K562 (cell line): ENCODE results near the gene NINL. TPM values are rescaled to one million over a fixed set of nuclear protein-coding genes. Genes with fewer than 3 reads are reported as not detected.
A peak's percentile ranks its signal among the peaks of the same experiment; 100 is the strongest.

ENCODE experiments used
- BACH1 ChIP-seq: fragments of 200-800 bp; sonication (Bioruptor generic); IDR thresholded peaks from 2 replicates; pipeline ENCODE4 v1.6.1; 2016; ENCODE audit warnings: missing genetic modification characterization, missing compliant biosample characterization
- MAFK ChIP-seq: IDR thresholded peaks from 2 replicates; pipeline ENCODE4 v1.6.1; 2011; ENCODE audit warnings: low read length, improper control_type of control experiment
- MTA1 ChIP-seq: fragments of 450-650 bp; IDR thresholded peaks from 2 replicates; pipeline ENCODE4 v1.6.1; 2017; ENCODE audit warnings: borderline replicate concordance
- MYC ChIP-seq, 2 experiments: fragments of 250-450 bp in 1 of 2; sonication (Bioruptor Pico) in 1 of 2; IDR thresholded peaks; 2 replicates each; pipeline versions ENCODE4 v1.5.1 to v1.6.1; 2012 to 2021; ENCODE audit warnings: low read depth in 2 of 2, borderline replicate concordance in 1 of 2, improper control_type of control experiment in 1 of 2, low read length in 1 of 2, mild to moderate bottlenecking in 1 of 2, moderate library complexity in 1 of 2
- NCOA1 ChIP-seq: fragments of 450-650 bp; IDR thresholded peaks from 2 replicates; pipeline ENCODE4 v1.6.1; 2016; ENCODE audit warnings: low read depth
- POU5F1 ChIP-seq: fragments of 150-350 bp; IDR thresholded peaks from 2 replicates; pipeline ENCODE4 v1.6.1; 2014; ENCODE audit warnings: borderline replicate concordance, low read length, low read depth, mild to moderate bottlenecking; ENCODE audit not compliant: partially characterized antibody
- ZNF253 ChIP-seq: fragments of 250-450 bp; sonication (Bioruptor Pico); conservative IDR thresholded peaks from 2 replicates; pipeline ENCODE4 v1.6.1; 2021; ENCODE audit warnings: mild to moderate bottlenecking
- ZNF263 ChIP-seq: sonication (generic); formaldehyde crosslinking; IDR thresholded peaks from 2 replicates; pipeline ENCODE4 v1.8.0; 2022; ENCODE audit warnings: mild to moderate bottlenecking, missing genetic modification reagents, borderline replicate concordance
- polyA plus RNA-seq, 8 experiments: library from polyadenylated mRNA; depleted of rRNA in 4 of 8; stranded (reverse) in 5 of 8; unstranded in 3 of 8; fragments of >200 nt; fragmentation: Nextera tagmentation in 2 of 8; fragmentation: Illumina TruSeq in 1 of 8; extraction: Ambion mirVana in 2 of 8; extraction: Trizol in 1 of 8; gene quantifications; 2 replicates each; pipeline versions ENCODE4 v1.2.1 to v1.2.3, GENCODE V29; 2011 to 2014; ENCODE audit warnings: inconsistent platforms in 1 of 8, missing spikeins in 1 of 8
- total RNA-seq, 7 experiments: library from RNA; depleted of rRNA in 6 of 7; stranded (reverse); fragments of >200 nt in 6 of 7; fragmentation: Illumina TruSeq in 2 of 7; extraction: Trizol in 2 of 7; gene quantifications; 2 replicates each; pipeline versions ENCODE4 v1.2.1 to v1.2.3, GENCODE V29; 2011 to 2021; ENCODE audit warnings: low replicate concordance in 1 of 7
- TF ChIP-seq, protein P1 (sequence below): sonication (generic); formaldehyde crosslinking; IDR thresholded peaks from 2 replicates; pipeline ENCODE4 v1.8.0; 2022; ENCODE audit warnings: mild to moderate bottlenecking, low read depth, missing genetic modification reagents
- TF ChIP-seq, protein P2 (sequence below): fragments of 450-650 bp; IDR thresholded peaks from 2 replicates; pipeline ENCODE4 v1.6.1; 2018; ENCODE audit not compliant: partially characterized antibody
- TF ChIP-seq, protein P3 (sequence below): sonication (generic); formaldehyde crosslinking; IDR thresholded peaks from 2 replicates; pipeline ENCODE4 v1.8.1; 2023; ENCODE audit warnings: mild to moderate bottlenecking, missing genetic modification reagents
- TF ChIP-seq, protein P4 (sequence below), 3 experiments: fragments of 200-800 bp in 1 of 3; fragments of 250-450 bp in 1 of 3; fragments of 450-650 bp in 1 of 3; sonication (Bioruptor Pico) in 1 of 3; sonication (Bioruptor generic) in 1 of 3; formaldehyde crosslinking in 1 of 3; IDR thresholded peaks; 2 replicates each; pipeline versions ENCODE4 v1.6.1 to v1.8.0; 2016 to 2022; ENCODE audit warnings: mild to moderate bottlenecking in 2 of 3, missing genetic modification characterization in 2 of 3, missing compliant biosample characterization in 1 of 3, moderate library complexity in 1 of 3
- TF ChIP-seq, protein P5 (sequence below): fragments of 250-450 bp; sonication (Bioruptor Pico); IDR thresholded peaks from 2 replicates; pipeline ENCODE4 v1.8.0; 2022; ENCODE audit warnings: moderate library complexity, mild to moderate bottlenecking, inconsistent platforms

The NINL gene
- total and polyA plus RNA-seq, 9 of the 15 experiments (the other 6 are each of a cell fraction or from before 2014, with no cell fraction given): 0.03 to 0.22 (median 0.05) TPM; not detected in 5

DNA sequence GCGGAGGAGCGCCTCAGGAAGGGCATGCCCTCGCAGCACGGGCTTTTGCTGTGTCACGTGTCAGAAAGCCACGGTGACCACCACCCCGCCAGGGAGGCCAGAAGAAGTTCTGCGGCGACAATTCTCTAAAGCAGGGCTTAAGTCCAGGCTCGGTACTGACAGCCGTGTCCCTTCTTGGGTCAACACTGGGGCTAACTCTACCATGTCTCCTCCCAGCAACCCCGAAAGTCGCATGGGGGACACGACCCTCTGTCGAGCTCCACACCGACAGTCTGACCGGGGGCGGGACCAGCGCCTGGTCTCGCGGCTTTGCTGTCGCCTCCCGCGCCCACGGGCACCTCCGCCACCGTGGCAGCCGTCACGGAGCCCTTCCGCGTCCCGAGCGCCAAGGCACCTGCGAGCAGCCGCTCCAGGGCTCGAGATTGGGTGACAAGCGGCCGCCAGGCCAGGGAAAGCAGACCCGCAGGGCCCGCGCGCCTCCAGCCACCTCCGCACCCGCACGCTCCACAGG is 37.9 kb upstream of the NINL start (continued):
- TF ChIP-seq MYC (IDR thresholded peaks at IDR 0.05; ENCODE audit: low read depth, low read length) (peak; percentile 35; the same call in 1 of the 2 replicates), MYC (CRISPR knock-in tag; IDR thresholded peaks at IDR 0.05; ENCODE audit: borderline replicate concordance, low read depth) (0 out of 2 replicates have a peak, but pooled peaks have one; percentile 41), ZNF253 (CRISPR knock-in tag) (no peak), NCOA1 (no peak), BACH1 (tag) (no peak), ZNF263 (CRISPR knock-in tag) (no peak), MTA1 (no peak), MAFK (no peak), POU5F1 (no peak)
- TF ChIP-seq, protein P1, sequence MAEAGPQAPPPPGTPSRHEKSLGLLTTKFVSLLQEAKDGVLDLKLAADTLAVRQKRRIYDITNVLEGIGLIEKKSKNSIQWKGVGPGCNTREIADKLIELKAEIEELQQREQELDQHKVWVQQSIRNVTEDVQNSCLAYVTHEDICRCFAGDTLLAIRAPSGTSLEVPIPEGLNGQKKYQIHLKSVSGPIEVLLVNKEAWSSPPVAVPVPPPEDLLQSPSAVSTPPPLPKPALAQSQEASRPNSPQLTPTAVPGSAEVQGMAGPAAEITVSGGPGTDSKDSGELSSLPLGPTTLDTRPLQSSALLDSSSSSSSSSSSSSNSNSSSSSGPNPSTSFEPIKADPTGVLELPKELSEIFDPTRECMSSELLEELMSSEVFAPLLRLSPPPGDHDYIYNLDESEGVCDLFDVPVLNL (CRISPR knock-in tag): no peak
- TF ChIP-seq, protein P2, sequence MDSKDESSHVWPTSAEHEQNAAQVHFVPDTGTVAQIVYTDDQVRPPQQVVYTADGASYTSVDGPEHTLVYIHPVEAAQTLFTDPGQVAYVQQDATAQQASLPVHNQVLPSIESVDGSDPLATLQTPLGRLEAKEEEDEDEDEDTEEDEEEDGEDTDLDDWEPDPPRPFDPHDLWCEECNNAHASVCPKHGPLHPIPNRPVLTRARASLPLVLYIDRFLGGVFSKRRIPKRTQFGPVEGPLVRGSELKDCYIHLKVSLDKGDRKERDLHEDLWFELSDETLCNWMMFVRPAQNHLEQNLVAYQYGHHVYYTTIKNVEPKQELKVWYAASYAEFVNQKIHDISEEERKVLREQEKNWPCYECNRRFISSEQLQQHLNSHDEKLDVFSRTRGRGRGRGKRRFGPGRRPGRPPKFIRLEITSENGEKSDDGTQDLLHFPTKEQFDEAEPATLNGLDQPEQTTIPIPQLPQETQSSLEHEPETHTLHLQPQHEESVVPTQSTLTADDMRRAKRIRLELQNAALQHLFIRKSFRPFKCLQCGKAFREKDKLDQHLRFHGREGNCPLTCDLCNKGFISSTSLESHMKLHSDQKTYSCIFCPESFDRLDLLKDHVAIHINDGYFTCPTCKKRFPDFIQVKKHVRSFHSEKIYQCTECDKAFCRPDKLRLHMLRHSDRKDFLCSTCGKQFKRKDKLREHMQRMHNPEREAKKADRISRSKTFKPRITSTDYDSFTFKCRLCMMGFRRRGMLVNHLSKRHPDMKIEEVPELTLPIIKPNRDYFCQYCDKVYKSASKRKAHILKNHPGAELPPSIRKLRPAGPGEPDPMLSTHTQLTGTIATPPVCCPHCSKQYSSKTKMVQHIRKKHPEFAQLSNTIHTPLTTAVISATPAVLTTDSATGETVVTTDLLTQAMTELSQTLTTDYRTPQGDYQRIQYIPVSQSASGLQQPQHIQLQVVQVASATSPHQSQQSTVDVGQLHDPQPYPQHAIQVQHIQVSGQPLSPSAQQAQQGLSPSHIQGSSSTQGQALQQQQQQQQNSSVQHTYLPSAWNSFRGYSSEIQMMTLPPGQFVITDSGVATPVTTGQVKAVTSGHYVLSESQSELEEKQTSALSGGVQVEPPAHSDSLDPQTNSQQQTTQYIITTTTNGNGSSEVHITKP: no peak
- TF ChIP-seq, protein P3, sequence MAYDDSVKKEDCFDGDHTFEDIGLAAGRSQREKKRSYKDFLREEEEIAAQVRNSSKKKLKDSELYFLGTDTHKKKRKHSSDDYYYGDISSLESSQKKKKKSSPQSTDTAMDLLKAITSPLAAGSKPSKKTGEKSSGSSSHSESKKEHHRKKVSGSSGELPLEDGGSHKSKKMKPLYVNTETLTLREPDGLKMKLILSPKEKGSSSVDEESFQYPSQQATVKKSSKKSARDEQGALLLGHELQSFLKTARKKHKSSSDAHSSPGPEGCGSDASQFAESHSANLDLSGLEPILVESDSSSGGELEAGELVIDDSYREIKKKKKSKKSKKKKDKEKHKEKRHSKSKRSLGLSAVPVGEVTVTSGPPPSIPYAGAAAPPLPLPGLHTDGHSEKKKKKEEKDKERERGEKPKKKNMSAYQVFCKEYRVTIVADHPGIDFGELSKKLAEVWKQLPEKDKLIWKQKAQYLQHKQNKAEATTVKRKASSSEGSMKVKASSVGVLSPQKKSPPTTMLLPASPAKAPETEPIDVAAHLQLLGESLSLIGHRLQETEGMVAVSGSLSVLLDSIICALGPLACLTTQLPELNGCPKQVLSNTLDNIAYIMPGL (CRISPR knock-in tag): no peak
- TF ChIP-seq, protein P4, sequence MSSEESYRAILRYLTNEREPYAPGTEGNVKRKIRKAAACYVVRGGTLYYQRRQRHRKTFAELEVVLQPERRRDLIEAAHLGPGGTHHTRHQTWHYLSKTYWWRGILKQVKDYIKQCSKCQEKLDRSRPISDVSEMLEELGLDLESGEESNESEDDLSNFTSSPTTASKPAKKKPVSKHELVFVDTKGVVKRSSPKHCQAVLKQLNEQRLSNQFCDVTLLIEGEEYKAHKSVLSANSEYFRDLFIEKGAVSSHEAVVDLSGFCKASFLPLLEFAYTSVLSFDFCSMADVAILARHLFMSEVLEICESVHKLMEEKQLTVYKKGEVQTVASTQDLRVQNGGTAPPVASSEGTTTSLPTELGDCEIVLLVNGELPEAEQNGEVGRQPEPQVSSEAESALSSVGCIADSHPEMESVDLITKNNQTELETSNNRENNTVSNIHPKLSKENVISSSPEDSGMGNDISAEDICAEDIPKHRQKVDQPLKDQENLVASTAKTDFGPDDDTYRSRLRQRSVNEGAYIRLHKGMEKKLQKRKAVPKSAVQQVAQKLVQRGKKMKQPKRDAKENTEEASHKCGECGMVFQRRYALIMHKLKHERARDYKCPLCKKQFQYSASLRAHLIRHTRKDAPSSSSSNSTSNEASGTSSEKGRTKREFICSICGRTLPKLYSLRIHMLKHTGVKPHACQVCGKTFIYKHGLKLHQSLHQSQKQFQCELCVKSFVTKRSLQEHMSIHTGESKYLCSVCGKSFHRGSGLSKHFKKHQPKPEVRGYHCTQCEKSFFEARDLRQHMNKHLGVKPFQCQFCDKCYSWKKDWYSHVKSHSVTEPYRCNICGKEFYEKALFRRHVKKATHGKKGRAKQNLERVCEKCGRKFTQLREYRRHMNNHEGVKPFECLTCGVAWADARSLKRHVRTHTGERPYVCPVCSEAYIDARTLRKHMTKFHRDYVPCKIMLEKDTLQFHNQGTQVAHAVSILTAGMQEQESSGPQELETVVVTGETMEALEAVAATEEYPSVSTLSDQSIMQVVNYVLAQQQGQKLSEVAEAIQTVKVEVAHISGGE (CRISPR knock-in tag; IDR thresholded peaks at IDR 0.05): no peak
- TF ChIP-seq, protein P5, sequence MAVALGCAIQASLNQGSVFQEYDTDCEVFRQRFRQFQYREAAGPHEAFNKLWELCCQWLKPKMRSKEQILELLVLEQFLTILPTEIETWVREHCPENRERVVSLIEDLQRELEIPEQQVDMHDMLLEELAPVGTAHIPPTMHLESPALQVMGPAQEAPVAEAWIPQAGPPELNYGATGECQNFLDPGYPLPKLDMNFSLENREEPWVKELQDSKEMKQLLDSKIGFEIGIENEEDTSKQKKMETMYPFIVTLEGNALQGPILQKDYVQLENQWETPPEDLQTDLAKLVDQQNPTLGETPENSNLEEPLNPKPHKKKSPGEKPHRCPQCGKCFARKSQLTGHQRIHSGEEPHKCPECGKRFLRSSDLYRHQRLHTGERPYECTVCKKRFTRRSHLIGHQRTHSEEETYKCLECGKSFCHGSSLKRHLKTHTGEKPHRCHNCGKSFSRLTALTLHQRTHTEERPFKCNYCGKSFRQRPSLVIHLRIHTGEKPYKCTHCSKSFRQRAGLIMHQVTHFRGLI (CRISPR knock-in tag): no peak
